Measurements from ENCODE around the gene CD58.
A peak's percentile ranks its signal among the peaks of the same experiment; 100 is the strongest.
"Not testable (repeated sequence)": the region's sequence is repeated elsewhere in the genome, so short reads cannot be mapped to it uniquely, and the experiment has no call there.

CD58 gene

GRCh38 chr1:116593401-116593800, 22.6 kb upstream of the CD58 start:
- DNase-seq (ENCODE audit: low read depth in 2 of 2), result not testable (repeated sequence)

DNA sequence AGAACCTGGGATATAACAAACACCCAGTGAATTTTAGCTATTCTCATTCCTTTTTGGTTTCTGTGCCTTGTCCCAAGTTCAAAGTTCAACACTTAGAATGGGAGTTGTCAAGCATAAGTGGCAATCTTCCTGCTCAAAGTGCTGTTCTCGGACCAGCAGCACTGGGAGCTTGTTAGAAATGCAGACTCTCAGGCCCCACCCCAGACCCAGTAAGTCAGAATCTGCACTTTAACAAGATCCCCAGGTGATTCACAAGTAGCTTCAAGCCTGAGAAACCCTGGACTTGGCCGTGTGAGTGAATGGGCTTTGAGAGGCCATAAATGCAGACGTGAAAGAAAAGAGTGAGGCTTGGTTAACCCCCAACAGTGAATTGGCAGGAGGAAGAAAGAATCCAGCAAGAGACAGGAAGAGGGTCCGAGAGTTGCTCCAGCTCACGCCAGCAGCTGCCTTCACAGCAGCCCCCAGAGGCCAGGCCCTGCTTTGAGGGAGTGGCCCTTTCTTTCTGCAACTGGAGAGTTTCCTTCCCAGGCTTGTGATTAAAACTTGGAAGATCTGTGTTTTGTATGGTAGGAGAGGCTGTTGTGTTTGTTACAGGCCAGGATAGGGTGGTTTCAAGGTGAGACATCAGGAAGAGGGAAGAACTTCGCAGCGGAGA, 21.3 kb upstream of the CD58 start:
- DNase-seq (ENCODE audit: low read depth in 2 of 2), result not testable (repeated sequence)

DNA sequence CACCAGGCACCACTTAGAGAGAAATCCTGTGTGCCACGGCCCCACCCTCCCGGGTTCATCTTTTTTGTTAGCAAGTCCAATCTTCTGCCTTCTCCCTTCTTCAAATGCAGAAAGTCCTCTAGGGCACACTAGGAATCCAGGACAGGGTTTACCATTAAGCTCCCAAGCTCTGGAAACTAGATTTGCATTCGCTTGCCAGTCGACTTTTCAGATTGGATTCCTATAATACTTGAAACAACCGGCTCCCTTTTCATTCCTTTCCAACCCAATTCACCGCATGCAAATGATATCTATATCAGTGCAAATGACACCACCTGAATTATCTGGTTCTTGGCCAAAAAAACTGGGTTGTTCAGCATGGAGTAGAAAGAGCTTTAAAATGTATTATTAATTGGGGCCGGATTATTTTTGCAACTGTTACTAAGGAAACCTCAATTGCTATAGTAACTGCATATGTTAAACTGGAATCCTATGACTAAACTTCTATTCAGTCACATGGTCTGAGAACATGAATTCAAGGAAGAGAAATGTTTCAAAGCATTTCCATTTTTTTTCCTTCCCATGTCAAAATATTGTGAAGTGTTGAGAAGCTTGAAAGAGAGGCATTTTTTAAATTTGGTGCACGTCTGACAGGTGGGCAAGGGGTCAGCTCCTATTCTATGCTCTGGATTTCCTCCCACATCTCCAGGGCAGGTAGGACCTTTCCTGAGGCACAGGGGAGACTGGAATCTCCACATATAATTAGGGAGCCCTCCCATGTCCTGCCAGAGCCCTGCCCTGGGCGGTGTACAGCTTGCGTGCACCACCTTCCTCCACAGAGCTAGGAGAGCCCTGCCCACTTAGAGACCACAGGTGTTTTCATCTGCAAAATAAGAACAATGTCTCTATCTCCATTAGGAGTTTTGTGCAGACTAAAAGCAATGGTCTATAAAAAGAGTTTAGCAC, 20.5 kb upstream of the CD58 start:
- DNase-seq (ENCODE audit: low read depth in 2 of 2), result not testable (repeated sequence)

- not testable (repeated sequence) for DNase-seq (ENCODE audit: low read depth in 2 of 2)
Measured at GRCh38 chr1:116590359-116591005, 19.7 kb upstream of the CD58 start.

DNA sequence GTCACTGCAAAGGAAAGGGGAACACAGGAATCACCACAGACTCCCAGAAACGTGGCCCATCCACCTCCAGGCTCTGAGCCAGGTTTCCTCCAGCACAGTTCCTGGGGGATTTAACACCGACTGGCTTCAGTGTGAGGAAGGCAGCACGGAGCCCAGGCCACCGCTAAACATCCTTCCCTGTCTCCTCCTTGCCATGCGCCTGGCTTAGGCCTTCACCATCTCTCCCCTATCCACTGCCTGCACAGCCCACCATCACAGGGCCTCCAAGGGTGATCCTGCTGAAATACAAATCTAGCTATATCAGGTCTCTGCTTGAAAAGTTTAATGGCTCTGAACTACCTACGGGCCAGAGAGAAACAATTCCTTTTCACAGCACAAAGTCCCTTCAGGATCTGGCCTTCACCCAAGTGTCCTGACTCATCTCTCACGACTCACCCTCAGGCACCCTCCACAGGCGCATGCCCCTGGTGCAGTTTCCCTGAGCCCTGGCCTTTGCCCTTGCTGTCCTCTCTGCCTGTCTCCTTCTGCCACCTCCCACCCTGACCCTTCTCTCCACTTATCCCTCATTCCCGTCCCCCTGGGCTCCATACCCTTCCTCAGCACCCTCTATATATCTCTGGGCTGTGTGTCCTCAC, 18.4 kb upstream of the CD58 start:
- not testable (repeated sequence) for DNase-seq (ENCODE audit: low read depth in 2 of 2)

GRCh38 chr1:116587501-116588227, 16.8 kb upstream of the CD58 start:
- DNase-seq (ENCODE audit: low read depth in 2 of 2), result no peak

DNA sequence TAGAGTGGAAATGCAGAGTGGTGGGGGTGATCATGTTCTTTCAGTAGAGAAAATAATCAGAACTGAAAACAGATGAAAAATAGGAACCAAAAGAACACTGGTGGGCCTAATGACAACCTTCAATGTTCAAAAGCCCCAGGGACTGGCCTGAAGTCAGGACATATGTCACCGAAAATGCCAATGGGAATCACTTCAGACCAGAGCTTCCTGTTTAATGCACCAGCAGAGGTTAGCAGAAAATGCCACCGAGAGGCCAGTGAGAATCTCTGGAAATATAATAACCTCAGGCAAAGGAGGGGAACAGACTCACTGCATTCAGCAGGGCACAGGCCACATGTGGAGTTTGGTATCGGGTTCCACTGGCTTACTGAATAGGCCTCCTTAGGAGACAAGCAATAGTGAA, 15.9 kb upstream of the CD58 start:
- DNase-seq (ENCODE audit: low read depth in 2 of 2), result no peak

DNA sequence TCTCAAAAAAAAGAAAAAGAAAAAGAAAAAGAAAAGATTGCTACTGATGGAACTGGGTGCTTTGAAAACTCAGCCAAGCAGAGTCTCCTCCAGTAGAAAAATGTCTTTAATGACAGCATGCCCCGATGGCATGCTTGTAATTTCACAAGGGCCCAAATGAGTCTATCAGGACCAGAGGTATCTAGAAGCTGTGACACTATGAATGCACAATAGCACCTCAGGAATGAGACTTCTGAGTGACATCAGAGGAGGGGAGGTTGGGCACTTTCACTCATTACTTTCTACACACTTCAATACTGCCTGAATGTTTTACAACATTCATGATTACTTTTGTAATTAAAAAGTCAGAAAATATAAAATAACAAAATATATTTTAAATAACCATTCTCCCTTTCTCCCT, 15.1 kb upstream of the CD58 start:
- no peak for DNase-seq (ENCODE audit: low read depth in 2 of 2)

DNA sequence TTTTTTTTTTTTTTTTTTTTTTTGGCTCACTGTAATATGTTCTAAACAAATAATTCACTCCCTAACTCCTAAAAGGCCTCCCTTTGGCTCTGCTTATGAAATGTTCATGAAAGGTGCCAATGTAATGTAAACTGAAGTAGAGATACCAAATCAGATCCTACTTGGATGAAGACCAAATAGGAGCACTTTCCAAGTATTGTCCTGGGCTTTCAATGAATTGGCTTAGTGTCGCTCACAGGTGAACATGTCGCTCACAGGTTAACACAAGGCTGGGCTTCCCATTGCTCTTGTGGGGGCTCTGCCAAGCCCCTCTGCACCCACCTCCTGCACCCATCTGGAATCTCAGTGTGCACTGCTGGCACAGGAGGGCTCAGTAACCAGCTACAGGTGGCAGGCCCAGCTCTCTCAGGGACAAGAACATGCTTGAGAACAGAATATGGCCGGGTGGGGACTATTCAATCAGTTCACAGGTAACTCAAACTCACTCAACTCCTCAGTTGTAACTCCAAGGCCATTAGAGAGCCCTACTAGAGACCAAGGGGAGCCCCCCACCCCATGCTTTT, 10.6 kb upstream of the CD58 start:
- DNase-seq (ENCODE audit: low read depth in 2 of 2), result no peak

GRCh38 chr1:116580446-116581322, 9.9 kb upstream of the CD58 start:
- DNase-seq (ENCODE audit: low read depth in 2 of 2), result no peak

DNA sequence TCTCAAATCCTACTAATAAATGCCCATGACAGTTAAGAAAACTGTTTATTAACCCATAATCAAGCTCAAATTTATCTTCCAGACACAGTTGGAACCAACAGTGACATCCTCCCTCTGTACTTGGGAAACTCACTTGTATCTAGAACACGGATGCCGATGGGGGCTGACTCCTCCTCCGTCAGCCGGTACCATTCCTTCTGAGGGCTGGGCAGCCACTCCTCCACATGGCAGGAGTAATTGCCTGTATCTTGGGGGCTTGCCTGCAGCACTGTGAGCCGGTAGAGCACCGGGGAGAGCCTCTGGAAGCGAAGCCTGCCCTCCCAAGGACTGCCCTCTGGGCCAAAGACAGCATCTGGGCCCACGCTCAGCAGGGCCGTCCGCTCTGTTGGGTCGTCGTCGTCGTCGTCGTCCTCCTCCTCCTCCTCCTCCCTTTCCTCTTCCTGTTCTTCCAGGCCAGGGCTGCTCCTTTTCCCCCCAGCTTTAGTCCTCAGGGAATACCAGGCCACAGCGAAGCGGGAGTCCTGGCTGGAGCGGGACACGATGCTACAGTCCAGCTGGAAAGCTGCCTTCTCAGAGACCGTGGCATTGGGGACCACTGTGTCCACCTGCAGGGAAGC, 8.5 kb upstream of the CD58 start:
- DNase-seq (ENCODE audit: low read depth in 2 of 2), result no peak

DNA sequence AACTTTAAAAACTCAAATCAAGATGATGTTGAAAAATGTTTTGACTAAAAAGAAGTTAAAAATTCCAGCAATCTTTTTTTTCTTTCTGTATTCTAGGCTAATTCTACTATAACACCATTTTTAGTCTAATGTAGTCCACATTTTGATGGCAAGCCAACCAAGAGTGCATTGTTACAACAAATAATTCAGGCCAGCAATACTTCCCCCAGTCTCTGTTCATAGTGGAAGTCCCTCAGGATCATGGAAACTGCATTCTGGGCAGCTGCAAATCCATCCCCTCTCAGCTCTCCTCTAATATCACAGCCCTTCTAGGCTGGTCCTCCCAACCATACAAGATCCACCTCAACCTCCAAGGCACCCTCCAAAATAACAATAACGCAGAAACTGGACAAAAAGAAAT, 7.8 kb upstream of the CD58 start:
- no peak for DNase-seq (ENCODE audit: low read depth in 2 of 2)

- no peak for DNase-seq (ENCODE audit: low read depth in 2 of 2)
Measured at GRCh38 chr1:116577759-116578314, 7.0 kb upstream of the CD58 start.

GRCh38 chr1:116574581-116575291, 3.9 kb upstream of the CD58 start:
- DNase-seq (ENCODE audit: low read depth in 2 of 2), result peak in 1 of 2 donors; percentile 53

GRCh38 chr1:116573431-116574095, 2.7 kb upstream of the CD58 start:
- no peak for DNase-seq (ENCODE audit: low read depth in 2 of 2)

GRCh38 chr1:116572771-116573430, 2.1 kb upstream of the CD58 start:
- no peak for DNase-seq (ENCODE audit: low read depth in 2 of 2)

DNA sequence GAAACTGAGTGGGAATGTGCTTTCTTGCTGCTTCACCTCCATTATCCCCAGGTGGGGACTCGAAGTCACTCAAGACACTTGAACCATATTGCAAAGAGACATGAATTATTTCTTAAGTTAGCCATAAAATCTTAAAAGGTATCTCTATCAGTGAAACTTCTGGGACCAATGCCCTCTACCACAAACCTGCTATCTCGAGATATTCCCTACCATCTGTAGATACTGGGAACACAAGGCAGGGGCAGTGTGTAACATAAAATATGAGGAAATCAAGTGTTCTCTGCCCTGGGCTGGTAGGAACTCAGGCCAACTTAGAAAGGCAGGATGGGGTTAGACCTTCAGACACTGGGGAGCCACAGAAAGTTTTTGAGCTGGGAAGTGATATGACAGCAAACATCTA, 1.3 kb upstream of the CD58 start:
- no peak for DNase-seq (ENCODE audit: low read depth in 2 of 2)
